HL-60 (cell line): ENCODE results near the gene UQCRQ.

Experiments used
- CTCF ChIP-seq: IDR thresholded peaks from one replicate; pipeline ENCODE4 v1.5.1; 2011; ENCODE audit warnings: low read length, control low read depth, inconsistent platforms; ENCODE audit not compliant: insufficient read depth
- GABPA ChIP-seq: IDR thresholded peaks from 2 replicates; pipeline ENCODE4 v1.6.1; 2012; ENCODE audit warnings: low read depth
- POLR2AphosphoS5 ChIP-seq: IDR thresholded peaks from 2 replicates; pipeline ENCODE4 v1.6.1; 2012; ENCODE audit warnings: low read depth
- REST ChIP-seq: IDR thresholded peaks from 2 replicates; pipeline ENCODE4 v1.6.1; 2012; ENCODE audit warnings: low read depth; ENCODE audit not compliant: insufficient replicate concordance
- SPI1 ChIP-seq: IDR thresholded peaks from 2 replicates; pipeline ENCODE4 v1.6.1; 2012; ENCODE audit warnings: low read depth, mild to moderate bottlenecking, borderline replicate concordance

- TF ChIP-seq CTCF (no peak), POLR2AphosphoS5 (no peak), REST (no peak), GABPA (no peak), SPI1 (no peak)
These were observed 29.6 kb upstream of the UQCRQ start for GRCh38 chr5:132836852-132837251.
